Skeletal muscle satellite cell (primary cell): Measurements from ENCODE around the gene CCR5. TPM values are rescaled to one million over a fixed set of nuclear protein-coding genes. Genes with fewer than 3 reads are reported as not detected.
"Not testable (repeated sequence)": the region's sequence is repeated elsewhere in the genome, so short reads cannot be mapped to it uniquely, and the experiment has no call there.

Experiments used
- H3K27me3 ChIP-seq: 2 replicates; pipeline ENCODE4 v1.7.0; 2013; ENCODE audit warnings: low read length; ENCODE audit not compliant: control insufficient read depth, insufficient read depth
- H3K36me3 ChIP-seq: 2 replicates; pipeline ENCODE4 v1.7.0; 2013; ENCODE audit warnings: mild to moderate bottlenecking, control low read depth, low read length; ENCODE audit not compliant: insufficient read depth
- H3K4me1 ChIP-seq: 2 replicates; pipeline ENCODE4 v1.7.0; 2013; ENCODE audit warnings: low read length; ENCODE audit not compliant: control insufficient read depth, insufficient read depth
- H3K4me2 ChIP-seq: 2 replicates; pipeline ENCODE4 v1.7.0; 2013; ENCODE audit warnings: mild to moderate bottlenecking, low read length
- H3K4me3 ChIP-seq: 2 replicates; pipeline ENCODE4 v1.7.0; 2013; ENCODE audit warnings: low read length
- H3K9ac ChIP-seq: 2 replicates; pipeline ENCODE4 v1.7.0; 2013; ENCODE audit warnings: mild to moderate bottlenecking, low read depth, low read length, moderate library complexity
- H3K9me3 ChIP-seq: replicated peaks from 2 replicates; pipeline ENCODE4 v1.7.0; 2013; ENCODE audit warnings: mild to moderate bottlenecking, control low read depth, low read length
- total RNA-seq: library from RNA; depleted of rRNA; stranded (reverse); fragments of >200 nt; gene quantifications from 2 replicates; pipeline ENCODE4 v1.2.3, GENCODE V29; 2012; rRNA removed

Gene CCR5
- total RNA-seq: not detected in 2 replicates

GRCh38 chr3:46370839-46371518 is at the start of gene CCR5:
Gene CCR5 (plus strand): TSS chr3:46370946. CDS start chr3:46372903, 1,957 bp downstream.
- Histone ChIP-seq H3K4me1 (no peaks in the 10 kb centered on the region), H3K27me3 (peaks cover 82% of the 10 kb centered on the region), H3K4me2 (no peak within 1 kb of the TSS), H3K36me3 (no peaks in the 10 kb centered on the region), H3K4me3 (no peak within 1 kb of the TSS), H3K9ac (no peak within 1 kb of the TSS), H3K9me3 (no peaks in the 10 kb centered on the region)

GRCh38 chr3:46321461-46322104 is 49.2 kb upstream of the CCR5 start:
- Histone ChIP-seq H3K9me3 (no peaks in the 10 kb centered on the region), H3K9ac (no peak overlapping the region), H3K27me3 (peaks cover 18% of the 10 kb centered on the region), H3K36me3 (no peaks in the 10 kb centered on the region), H3K4me1 (no peaks in the 10 kb centered on the region), H3K4me3 (no peak overlapping the region), H3K4me2 (no peak overlapping the region)

GRCh38 chr3:46324036-46324435 is 46.7 kb upstream of the CCR5 start:
- Histone ChIP-seq H3K9me3 (no peaks in the 10 kb centered on the region), H3K9ac (no peak overlapping the region), H3K27me3 (peaks cover 18% of the 10 kb centered on the region), H3K36me3 (no peaks in the 10 kb centered on the region), H3K4me3 (no peak overlapping the region), H3K4me1 (no peaks in the 10 kb centered on the region), H3K4me2 (no peak overlapping the region)

- peaks cover 15% of the 10 kb centered on the region for H3K27me3 ChIP-seq
- no peak overlapping the region for H3K4me3 ChIP-seq
- no peaks in the 10 kb centered on the region for H3K36me3 ChIP-seq
- no peaks in the 10 kb centered on the region for H3K9me3 ChIP-seq
- H3K9ac ChIP-seq: no peak overlapping the region
- no peaks in the 10 kb centered on the region for H3K4me1 ChIP-seq
- no peak overlapping the region for H3K4me2 ChIP-seq
Observed at GRCh38 chr3:46325645-46326300, 45.0 kb upstream of the CCR5 start.

- not testable (repeated sequence) for H3K4me1 ChIP-seq, H3K4me3 ChIP-seq, H3K9me3 ChIP-seq, H3K36me3 ChIP-seq, H3K9ac ChIP-seq, H3K4me2 ChIP-seq, H3K27me3 ChIP-seq
Observed at GRCh38 chr3:46330676-46331075, 40.1 kb upstream of the CCR5 start.

GRCh38 chr3:46334741-46335478 is 35.8 kb upstream of the CCR5 start:
- no peaks in the 10 kb centered on the region for H3K9me3 ChIP-seq
- no peaks in the 10 kb centered on the region for H3K36me3 ChIP-seq
- peaks cover 9% of the 10 kb centered on the region for H3K27me3 ChIP-seq
- H3K4me2 ChIP-seq: no peak overlapping the region
- no peaks in the 10 kb centered on the region for H3K4me1 ChIP-seq
- H3K4me3 ChIP-seq: no peak overlapping the region
- H3K9ac ChIP-seq: no peak overlapping the region

- peaks cover 9% of the 10 kb centered on the region for H3K27me3 ChIP-seq
- H3K4me2 ChIP-seq: no peak overlapping the region
- H3K36me3 ChIP-seq: no peaks in the 10 kb centered on the region
- no peak overlapping the region for H3K9ac ChIP-seq
- H3K4me1 ChIP-seq: no peaks in the 10 kb centered on the region
- H3K4me3 ChIP-seq: no peak overlapping the region
- H3K9me3 ChIP-seq: no peaks in the 10 kb centered on the region
Observed at GRCh38 chr3:46335541-46335940, 35.2 kb upstream of the CCR5 start.

GRCh38 chr3:46337911-46338310 is 32.8 kb upstream of the CCR5 start:
- no peaks in the 10 kb centered on the region for H3K9me3 ChIP-seq
- H3K9ac ChIP-seq: no peak overlapping the region
- H3K4me2 ChIP-seq: no peak overlapping the region
- H3K27me3 ChIP-seq: peaks cover 7% of the 10 kb centered on the region
- H3K4me3 ChIP-seq: no peak overlapping the region
- H3K36me3 ChIP-seq: no peaks in the 10 kb centered on the region
- H3K4me1 ChIP-seq: no peaks in the 10 kb centered on the region

GRCh38 chr3:46338840-46339239 is 31.9 kb upstream of the CCR5 start:
- H3K4me2 ChIP-seq: no peak overlapping the region
- no peak overlapping the region for H3K4me3 ChIP-seq
- no peaks in the 10 kb centered on the region for H3K36me3 ChIP-seq

GRCh38 chr3:46344476-46344875 is 26.3 kb upstream of the CCR5 start:
- no peak overlapping the region for H3K4me3 ChIP-seq
- no peak overlapping the region for H3K9ac ChIP-seq
- no peak overlapping the region for H3K4me2 ChIP-seq
- no peaks in the 10 kb centered on the region for H3K4me1 ChIP-seq
- no peaks in the 10 kb centered on the region for H3K36me3 ChIP-seq
- peaks cover 23% of the 10 kb centered on the region for H3K27me3 ChIP-seq
- H3K9me3 ChIP-seq: no peaks in the 10 kb centered on the region

More at GRCh38 chr3:46338840-46339239, 31.9 kb upstream of the CCR5 start:
- H3K9ac ChIP-seq: no peak overlapping the region
- no peaks in the 10 kb centered on the region for H3K4me1 ChIP-seq
- peaks cover 2% of the 10 kb centered on the region for H3K27me3 ChIP-seq
- no peaks in the 10 kb centered on the region for H3K9me3 ChIP-seq

- Histone ChIP-seq H3K36me3 (no peaks in the 10 kb centered on the region), H3K4me1 (no peaks in the 10 kb centered on the region), H3K9me3 (no peaks in the 10 kb centered on the region), H3K9ac (no peak overlapping the region), H3K4me3 (no peak overlapping the region), H3K4me2 (no peak overlapping the region), H3K27me3 (peaks cover 46% of the 10 kb centered on the region)
Observed at GRCh38 chr3:46348823-46349482, 21.8 kb upstream of the CCR5 start.
